ENCODE data around the gene CAMK2N2.

The CAMK2N2 gene

GRCh38 chr3:184290331-184290730, 29.0 kb upstream of the CAMK2N2 start:
- TF ChIP-seq CTCF (conservative IDR thresholded peaks at IDR 0.05; ENCODE audit: control insufficient read depth, insufficient read depth, low read depth, low read length), result no peak
- H3K4me3 ChIP-seq (ENCODE audit: control insufficient read depth, low read depth, low read length), result no peak overlapping the region
- no peak for DNase-seq (ENCODE audit: low read depth)

GRCh38 chr3:184289426-184289938, 28.1 kb upstream of the CAMK2N2 start:
- no peak overlapping the region for H3K4me3 ChIP-seq (ENCODE audit: control insufficient read depth, low read depth, low read length)
- peak; percentile 69 for TF ChIP-seq CTCF (conservative IDR thresholded peaks at IDR 0.05; ENCODE audit: control insufficient read depth, insufficient read depth, low read depth, low read length)
- peak; percentile 56 for DNase-seq (ENCODE audit: low read depth)

GRCh38 chr3:184284696-184285095, 23.3 kb upstream of the CAMK2N2 start:
- peak; percentile 47 for TF ChIP-seq CTCF (conservative IDR thresholded peaks at IDR 0.05; ENCODE audit: control insufficient read depth, insufficient read depth, low read depth, low read length)
- DNase-seq (ENCODE audit: low read depth), result peak; percentile 74
- H3K4me3 ChIP-seq (ENCODE audit: control insufficient read depth, low read depth, low read length), result no peak overlapping the region

- TF ChIP-seq CTCF (conservative IDR thresholded peaks at IDR 0.05; ENCODE audit: control insufficient read depth, insufficient read depth, low read depth, low read length), result no peak
- DNase-seq (ENCODE audit: low read depth), result no peak
- H3K4me3 ChIP-seq (ENCODE audit: control insufficient read depth, low read depth, low read length), result no peak overlapping the region
These were observed 22.3 kb upstream of the CAMK2N2 start for GRCh38 chr3:184283681-184284080.

- TF ChIP-seq CTCF (conservative IDR thresholded peaks at IDR 0.05; ENCODE audit: control insufficient read depth, insufficient read depth, low read depth, low read length), result no peak
- H3K4me3 ChIP-seq (ENCODE audit: control insufficient read depth, low read depth, low read length), result no peak overlapping the region
- DNase-seq (ENCODE audit: low read depth), result peak; percentile 38
These were observed 21.6 kb upstream of the CAMK2N2 start for GRCh38 chr3:184282941-184283340.

- DNase-seq (ENCODE audit: low read depth), result no peak
- H3K4me3 ChIP-seq (ENCODE audit: control insufficient read depth, low read depth, low read length), result no peak overlapping the region
- TF ChIP-seq CTCF (conservative IDR thresholded peaks at IDR 0.05; ENCODE audit: control insufficient read depth, insufficient read depth, low read depth, low read length), result no peak
These were observed 16.0 kb upstream of the CAMK2N2 start for GRCh38 chr3:184277366-184277765.

Data from fibroblast of mammary gland (primary cell).